HG03354 (cell line): Measurements from ENCODE around the gene C3orf18.

Source experiments
- ATAC-seq: cut with Tn5 transposase; IDR thresholded peaks from one replicate; pipeline ENCODE4 v1.9.1; 2021; ENCODE audit warnings: mild to moderate bottlenecking; ENCODE audit not compliant: unreplicated experiment, poor library complexity, severe bottlenecking

C3orf18 gene

GRCh38 chr3:50604110-50604621 lies 36.6 kb upstream of the C3orf18 start:
- no peak for ATAC-seq

DNA sequence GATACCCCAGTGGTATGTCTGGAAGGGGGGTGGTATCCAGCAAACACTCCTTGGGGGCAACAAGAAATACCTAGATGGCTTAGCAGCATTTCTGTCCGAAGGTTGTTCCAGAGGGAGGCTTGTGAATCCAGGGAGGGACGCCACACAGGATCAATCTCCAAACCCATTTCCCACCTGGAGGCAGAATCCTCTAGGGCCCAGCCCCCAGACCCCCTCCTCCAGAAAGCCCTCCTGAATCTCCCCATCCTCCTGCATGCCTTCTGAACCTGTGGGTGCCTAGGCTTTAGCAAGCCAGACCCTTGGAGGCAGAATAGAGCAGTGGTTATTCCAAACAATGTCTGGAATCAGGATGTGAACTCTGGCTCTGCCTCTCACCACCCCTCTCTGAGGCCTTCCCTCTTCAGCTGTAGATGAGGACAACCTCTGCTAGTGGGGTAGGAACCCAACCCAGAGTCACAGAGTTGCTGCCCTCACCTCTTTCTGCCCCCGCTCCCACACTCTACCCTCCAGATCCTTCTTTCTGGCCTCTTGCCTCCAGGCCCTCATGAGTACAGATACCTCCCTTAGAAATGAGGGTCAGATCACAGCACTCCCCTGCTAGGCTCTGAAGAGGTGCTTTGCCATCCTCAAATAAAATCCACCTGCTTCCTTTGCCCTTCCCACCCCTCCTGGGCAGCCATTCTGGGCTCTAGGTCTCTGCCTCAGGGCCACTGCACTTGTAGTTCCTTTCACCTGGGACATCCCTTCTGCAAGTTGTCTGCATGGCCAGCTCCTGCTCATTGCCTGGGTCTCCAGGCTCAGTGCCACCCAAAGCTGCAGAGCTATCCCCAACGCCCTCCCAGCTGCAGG lies 35.9 kb upstream of the C3orf18 start:
- ATAC-seq, result no peak

- ATAC-seq, result no peak
Observed at GRCh38 chr3:50602595-50603191, 35.1 kb upstream of the C3orf18 start.

- ATAC-seq, result peak; percentile 69
Observed at GRCh38 chr3:50600841-50601591, 33.5 kb upstream of the C3orf18 start.

DNA sequence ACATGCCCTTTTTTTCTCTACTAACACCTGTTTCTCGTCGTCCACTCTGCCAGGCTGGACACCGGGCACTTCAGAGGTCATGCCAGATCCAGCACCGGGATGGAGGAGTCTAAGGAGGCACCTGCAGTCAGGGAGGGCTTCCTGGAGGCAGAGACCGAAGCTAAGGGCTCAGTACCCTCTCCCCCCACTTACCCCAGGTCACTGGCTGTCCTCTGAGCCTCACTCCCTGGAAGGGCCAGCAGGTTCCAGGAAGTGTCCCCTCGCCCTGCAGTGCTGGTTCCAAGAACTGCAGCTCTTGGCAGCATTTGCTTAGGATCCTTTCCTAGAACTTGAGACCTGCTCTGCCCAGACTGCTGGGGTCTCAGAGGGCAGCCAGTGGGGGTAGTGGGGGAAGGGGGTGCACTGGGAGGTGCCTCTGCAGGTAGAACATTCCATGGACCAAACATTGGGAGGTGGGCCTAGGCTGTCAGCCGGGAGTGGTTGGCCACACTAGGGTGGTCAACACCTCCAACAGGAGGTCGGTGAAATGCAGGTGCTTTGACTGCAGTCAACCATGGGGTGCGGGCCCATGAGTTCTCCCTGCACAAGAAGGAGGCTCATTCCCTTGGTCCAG lies 32.7 kb upstream of the C3orf18 start:
- ATAC-seq, result no peak

- ATAC-seq, result no peak
Observed at GRCh38 chr3:50599716-50600118, 32.2 kb upstream of the C3orf18 start.

DNA sequence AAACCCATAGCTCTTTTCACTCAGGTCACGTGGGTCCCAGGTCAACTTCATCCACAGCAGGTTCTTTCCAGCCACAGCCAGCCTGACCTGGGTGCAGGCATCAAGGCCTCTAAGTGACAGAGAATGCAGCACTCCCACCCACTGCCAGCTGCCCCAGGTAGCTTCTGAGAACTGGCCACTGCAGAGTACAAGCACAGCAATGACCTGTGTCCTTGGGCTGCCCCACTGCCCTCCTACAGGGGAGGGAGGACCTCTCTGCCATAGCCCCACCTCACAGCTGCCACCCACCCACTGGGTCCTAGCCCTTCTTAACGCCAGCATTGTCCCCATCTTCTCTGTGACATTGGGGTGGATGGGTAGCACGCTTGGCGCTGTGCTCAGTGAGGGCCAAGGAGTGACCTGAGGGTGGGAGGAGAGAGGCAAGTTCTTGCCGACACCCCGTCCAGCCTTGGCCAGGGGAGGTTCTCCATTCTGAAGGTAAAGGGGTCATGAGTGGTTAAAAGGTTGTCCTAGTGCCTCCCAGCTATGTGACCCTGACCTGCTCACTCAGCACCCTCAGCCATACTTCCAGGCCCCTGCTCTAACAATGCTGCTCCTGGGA lies 31.7 kb upstream of the C3orf18 start:
- ATAC-seq, result no peak

GRCh38 chr3:50594253-50594785 lies 26.8 kb upstream of the C3orf18 start:
- ATAC-seq, result no peak

- no peak for ATAC-seq
Observed at GRCh38 chr3:50592568-50592967, 25.0 kb upstream of the C3orf18 start.

DNA sequence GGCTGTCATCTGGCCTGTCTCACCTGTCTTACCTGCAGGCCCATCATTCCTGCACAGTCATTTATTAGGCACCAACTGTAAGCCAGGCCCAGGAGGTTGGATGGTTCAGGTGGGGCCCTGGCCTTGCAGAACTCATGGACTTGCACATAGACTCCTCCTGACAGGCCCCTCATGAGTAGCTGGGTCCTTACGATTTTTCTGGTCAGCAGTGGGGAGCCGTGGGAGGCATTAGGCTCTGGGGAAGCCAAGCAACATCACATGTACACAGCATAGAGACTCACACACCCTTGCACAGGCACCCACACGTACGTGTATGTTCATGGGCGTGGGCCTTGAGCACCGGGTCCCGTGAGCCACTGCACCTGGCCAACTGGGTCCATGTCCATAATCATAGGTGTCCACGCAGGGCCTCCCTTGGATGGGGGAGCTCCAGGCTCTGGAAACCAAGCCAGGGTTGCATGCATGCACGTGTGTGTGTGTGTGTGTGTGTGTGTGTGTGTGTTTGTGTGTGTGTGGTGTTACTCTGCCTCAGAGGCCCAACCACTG lies 23.7 kb upstream of the C3orf18 start:
- ATAC-seq, result no peak

DNA sequence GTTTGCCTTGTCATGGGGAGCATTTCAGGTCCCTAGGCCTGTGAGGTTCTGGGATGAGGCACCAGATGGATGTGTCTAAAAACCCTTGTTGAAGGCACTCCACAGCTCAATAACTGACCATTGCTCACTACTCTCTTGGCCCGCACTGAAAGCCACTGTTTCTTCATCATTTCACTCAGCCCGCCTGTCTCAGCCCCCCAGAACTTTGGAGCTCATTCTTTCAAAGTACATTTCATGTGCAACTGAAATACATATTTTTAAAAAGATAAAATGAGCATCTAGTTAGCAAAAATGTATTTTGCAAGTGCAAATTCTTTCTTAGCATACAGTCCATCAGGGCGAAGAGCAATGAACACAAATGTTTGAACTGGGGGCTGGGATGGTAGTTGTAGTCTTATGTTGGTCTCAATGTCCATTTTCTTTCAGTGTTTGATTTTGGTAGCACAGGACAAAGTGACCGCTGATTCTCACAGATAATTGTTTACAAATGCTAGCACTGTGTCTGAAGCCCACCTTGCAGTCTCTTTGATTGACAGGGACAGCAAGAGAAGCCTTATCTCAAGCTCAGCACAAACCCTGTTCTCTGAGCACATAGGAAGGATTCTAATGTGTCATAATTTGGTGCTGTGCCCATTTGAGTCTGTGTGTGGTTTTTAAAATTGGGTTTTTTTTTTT lies 21.3 kb upstream of the C3orf18 start:
- no peak for ATAC-seq

- no peak for ATAC-seq
Observed at GRCh38 chr3:50587806-50588758, 20.5 kb upstream of the C3orf18 start.

- ATAC-seq, result no peak
Observed at GRCh38 chr3:50587373-50587772, 19.8 kb upstream of the C3orf18 start.

DNA sequence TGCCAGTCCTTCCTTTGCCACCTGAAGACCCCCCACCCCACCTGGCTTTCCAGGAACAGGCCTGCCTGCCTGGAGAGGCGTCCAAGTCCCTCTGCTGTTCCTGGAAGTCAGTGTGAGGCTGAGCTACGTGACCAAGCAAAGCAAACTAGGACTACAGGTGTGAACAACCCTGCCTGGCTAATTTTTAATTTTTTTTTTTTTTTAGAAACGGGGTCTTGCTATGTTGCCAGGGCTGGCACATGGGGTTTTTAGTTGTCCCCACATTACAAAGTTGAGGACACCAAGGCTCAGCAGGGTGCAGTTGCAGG lies 19.2 kb upstream of the C3orf18 start:
- no peak for ATAC-seq

GRCh38 chr3:50585919-50586762 lies 18.6 kb upstream of the C3orf18 start:
- no peak for ATAC-seq

GRCh38 chr3:50584391-50584790 lies 16.8 kb upstream of the C3orf18 start:
- no peak for ATAC-seq

GRCh38 chr3:50583897-50584296 lies 16.4 kb upstream of the C3orf18 start:
- ATAC-seq, result no peak
